ENCODE results near the gene BTBD19.
A peak's percentile ranks its signal among the peaks of the same experiment; 100 is the strongest.
"Not testable (repeated sequence)": the region's sequence is repeated elsewhere in the genome, so short reads cannot be mapped to it uniquely, and the experiment has no call there.

The BTBD19 gene

DNA sequence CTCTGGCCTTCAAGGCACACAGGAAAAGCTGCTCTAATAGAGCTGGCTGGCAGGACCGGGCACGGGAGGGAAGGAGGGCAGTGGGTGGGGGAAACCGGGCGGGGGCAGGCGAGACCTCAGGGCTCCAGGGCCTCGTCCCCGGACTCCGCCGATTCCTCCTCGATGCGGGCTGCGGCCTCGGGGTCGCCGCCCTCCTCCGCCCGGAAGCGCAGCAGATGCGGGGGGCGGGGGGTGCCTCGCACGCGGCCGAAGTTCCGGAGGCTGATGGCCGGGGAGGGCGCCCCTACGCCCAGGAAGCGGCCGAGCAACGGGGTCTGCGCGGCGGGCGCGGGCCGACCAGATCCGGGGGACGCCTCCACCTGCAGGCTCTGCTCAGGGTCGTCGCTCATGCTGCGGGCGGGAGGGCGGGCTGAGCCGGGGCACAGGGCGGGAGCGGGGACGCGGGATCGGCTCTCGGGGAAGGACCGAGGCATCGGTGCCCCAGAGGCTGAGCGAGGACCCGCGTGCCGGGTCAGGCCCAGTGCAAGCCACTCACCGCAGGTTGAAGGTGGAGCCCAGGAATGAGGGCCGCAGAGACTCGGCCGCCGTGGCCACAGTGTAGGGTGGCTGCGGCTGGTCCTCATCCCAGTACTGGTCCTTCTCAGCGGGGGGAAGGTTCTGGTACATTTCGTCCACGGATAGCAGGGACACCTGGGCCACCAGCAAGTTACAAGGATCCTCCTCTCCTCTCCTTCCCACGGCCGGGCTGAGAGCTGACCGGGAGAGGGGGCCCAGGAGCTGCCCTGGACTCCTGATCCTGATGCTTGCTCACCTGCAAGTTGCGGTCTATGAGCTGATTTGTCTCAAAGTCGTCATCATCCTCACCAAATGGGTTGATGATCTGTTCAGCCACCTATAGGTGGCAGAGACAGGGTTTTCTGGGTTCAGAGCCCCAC is 24.0 kb upstream of the BTBD19 start:
- Mint-ChIP-seq H3K9me3 (no peaks in the 10 kb centered on the region), H3K4me1 (peaks cover 54% of the 10 kb centered on the region), H3K27ac (peak overlapping the region; percentile 88 to 89), H3K4me3 (peak overlapping the region; percentile 83 to 88), H3K27me3 (no peaks in the 10 kb centered on the region)
- ATAC-seq = peak; percentile 55
- DNase-seq = peak in 1 of 2 donors; percentile 49

- Mint-ChIP-seq H3K4me1 (peaks cover 47% of the 10 kb centered on the region), H3K27ac (peak overlapping the region; percentile 88 to 89), H3K27me3 (no peaks in the 10 kb centered on the region), H3K9me3 (no peaks in the 10 kb centered on the region), H3K4me3 (peak overlapping the region; percentile 78 to 88)
- DNase-seq = no peak
- ATAC-seq = no peak
Observed at GRCh38 chr1:44785029-44785380, 23.3 kb upstream of the BTBD19 start.

DNA sequence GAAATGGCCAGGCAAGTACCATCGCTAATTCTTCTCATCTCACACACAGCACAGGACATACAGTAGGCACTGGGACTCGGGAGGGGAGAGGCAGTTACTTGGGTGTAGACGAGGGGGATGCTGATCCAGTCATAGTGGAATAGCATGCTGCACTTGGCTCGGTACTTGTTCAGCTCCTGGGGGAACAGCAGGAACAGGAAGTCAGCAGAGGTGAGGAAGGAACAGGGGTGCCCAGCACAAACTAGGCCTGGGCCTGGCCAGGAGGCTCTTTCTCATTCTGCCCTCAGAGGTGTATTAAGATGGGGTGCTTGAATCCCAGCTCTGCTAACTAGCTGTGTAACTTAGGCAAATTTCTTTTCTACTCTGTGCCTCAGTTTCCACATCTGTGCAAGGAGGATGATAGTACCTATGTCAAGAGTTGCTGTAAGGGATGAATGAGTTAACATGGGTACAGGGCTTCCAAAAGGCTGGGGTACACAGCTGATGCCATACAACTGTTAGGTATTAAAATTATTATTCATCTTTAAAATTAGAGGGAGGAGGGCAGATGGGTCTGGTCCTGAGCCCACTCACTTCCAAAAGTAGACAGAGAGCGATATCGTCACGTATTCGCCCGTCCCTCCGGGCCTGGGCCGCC is 22.7 kb upstream of the BTBD19 start:
- peak overlapping the region; percentile 57 to 71 for H3K27ac Mint-ChIP-seq
- no peaks in the 10 kb centered on the region for H3K27me3 Mint-ChIP-seq
- ATAC-seq (peak; percentile 6), DNase-seq (no peak)
- H3K4me3 Mint-ChIP-seq = peak overlapping the region; percentile 78 to 88
- peaks cover 44% of the 10 kb centered on the region for H3K4me1 Mint-ChIP-seq
- H3K9me3 Mint-ChIP-seq = no peaks in the 10 kb centered on the region

DNA sequence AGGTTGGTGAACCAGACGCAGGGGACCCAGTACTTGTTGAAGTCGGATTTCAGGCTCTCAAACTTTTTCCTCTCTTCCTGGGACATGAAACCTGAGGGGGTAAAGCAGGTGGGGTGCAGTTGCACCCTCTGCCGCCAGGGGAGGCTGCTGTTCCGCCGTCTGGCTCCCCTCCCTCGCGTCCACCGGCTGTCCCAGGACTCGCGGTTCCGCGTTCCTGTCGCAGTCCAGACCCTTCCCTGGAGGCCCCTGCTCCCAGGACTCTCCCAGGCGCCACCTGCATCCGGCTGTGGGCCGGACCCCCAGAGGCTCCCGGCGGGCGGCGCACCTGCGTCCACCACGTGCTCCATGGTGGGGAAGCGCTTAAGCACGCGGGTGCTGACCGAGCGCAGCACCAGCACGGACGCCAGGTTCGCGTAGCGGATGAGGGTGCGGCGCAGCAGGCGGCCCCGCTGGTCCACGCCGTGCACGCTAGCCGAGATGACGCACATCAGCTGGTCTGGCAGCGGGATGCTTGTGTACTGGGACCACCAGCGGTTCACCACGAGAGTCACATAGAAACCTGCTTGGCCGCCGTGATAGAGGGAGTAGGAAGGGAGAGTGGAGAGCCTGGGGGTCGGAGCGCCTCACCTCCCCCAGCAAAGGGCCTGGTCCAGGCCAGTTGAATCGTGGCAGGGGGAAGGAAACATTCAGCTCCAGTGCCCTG is 22.0 kb upstream of the BTBD19 start:
- peak overlapping the region; percentile 78 to 88 for H3K4me3 Mint-ChIP-seq
- H3K27ac Mint-ChIP-seq = peak overlapping the region; percentile 57 to 71
- peaks cover 46% of the 10 kb centered on the region for H3K4me1 Mint-ChIP-seq
- DNase-seq (peak; percentile 79 to 80), ATAC-seq (peak; percentile 72)
- no peaks in the 10 kb centered on the region for H3K27me3 Mint-ChIP-seq
- no peaks in the 10 kb centered on the region for H3K9me3 Mint-ChIP-seq

- ATAC-seq (no peak), DNase-seq (no peak)
- Mint-ChIP-seq H3K27ac (peak overlapping the region in 1 of 2 donors; percentile 5), H3K9me3 (no peaks in the 10 kb centered on the region), H3K4me1 (peaks cover 46% of the 10 kb centered on the region), H3K4me3 (peak overlapping the region; percentile 78 to 88), H3K27me3 (no peaks in the 10 kb centered on the region)
Observed at GRCh38 chr1:44786841-44787426, 21.4 kb upstream of the BTBD19 start.

DNA sequence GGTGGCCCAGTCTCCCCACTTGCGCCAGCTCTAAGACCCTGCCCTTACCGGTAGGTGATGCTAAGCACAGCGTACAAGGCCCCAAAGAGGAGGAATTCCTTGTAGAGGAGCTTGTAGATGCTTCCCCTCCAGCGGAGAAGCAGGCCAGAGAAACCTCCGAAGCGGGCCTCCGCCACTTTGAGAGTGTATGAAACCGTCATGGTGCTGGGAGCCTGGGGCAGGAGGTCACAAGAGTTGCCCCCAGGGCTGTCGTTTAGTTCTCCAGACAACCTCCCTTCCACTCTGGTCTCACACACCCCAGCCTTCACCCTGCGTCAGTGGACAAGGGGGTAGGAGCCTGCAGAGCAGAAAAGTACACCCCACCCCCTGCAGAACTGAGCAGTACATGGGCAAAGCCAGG is 20.8 kb upstream of the BTBD19 start:
- Mint-ChIP-seq H3K4me3 (no peak overlapping the region), H3K4me1 (peaks cover 46% of the 10 kb centered on the region), H3K9me3 (no peaks in the 10 kb centered on the region), H3K27me3 (no peaks in the 10 kb centered on the region), H3K27ac (no peak overlapping the region)
- DNase-seq (no peak), ATAC-seq (no peak)

DNA sequence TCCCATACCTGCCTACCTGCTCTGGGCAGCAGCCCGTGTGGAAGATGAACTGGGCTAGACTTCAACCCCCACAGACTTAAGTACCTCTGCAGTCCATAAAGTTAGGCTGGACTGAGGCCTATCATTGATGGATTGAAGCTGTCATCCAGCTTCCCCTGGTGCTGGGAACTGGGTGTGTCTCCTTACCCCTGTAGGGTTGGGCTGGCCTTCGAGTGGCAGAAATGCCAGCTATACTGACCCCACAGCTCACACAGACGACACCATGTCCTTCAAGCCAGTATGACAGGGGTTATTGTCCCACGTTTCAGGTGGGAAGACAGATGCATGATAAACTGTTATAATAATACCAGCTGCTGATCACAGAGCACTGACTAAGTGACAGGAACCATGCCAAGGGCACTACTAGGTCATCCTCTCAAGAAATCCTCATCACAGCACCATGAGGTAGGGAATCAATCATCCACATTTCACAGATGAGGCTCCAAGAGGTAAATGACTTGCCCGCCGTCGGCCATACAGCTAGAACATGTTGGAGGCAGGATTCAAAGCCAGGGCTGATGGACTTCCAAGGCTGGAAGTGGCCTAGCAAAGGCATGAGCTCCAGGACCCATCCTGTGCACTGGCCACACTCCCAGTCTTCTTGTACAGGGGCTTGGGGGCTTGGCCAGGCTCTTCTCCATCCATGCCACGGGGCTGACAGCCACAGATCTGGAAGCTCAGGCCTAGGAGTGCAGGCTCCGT is 20.0 kb upstream of the BTBD19 start, which contains the start of gene BEST4:
Gene BEST4 (minus strand): TSS at position 51 of the 741 bp plus-strand sequence. CDS start 465 bp downstream, outside the sequence.
- no peak for DNase-seq
- H3K4me3 Mint-ChIP-seq = no peak within 1 kb of the TSS
- H3K27me3 Mint-ChIP-seq = no peaks in the 10 kb centered on the region
- peaks cover 40% of the 10 kb centered on the region for H3K4me1 Mint-ChIP-seq
- ATAC-seq = no peak
- H3K9me3 Mint-ChIP-seq = no peaks in the 10 kb centered on the region
- H3K27ac Mint-ChIP-seq = peak within 1 kb of the TSS in 1 of 2 donors; percentile 67

- Mint-ChIP-seq H3K9me3 (no peaks in the 10 kb centered on the region), H3K27ac (no peak overlapping the region), H3K4me3 (no peak overlapping the region), H3K27me3 (no peaks in the 10 kb centered on the region), H3K4me1 (peaks cover 16% of the 10 kb centered on the region)
- ATAC-seq = no peak
- DNase-seq = no peak
Observed at GRCh38 chr1:44790968-44791801, 17.1 kb upstream of the BTBD19 start.

GRCh38 chr1:44792736-44793502 is 15.4 kb upstream of the BTBD19 start:
- DNase-seq = no peak
- H3K27me3 Mint-ChIP-seq = no peaks in the 10 kb centered on the region
- ATAC-seq = no peak
- peak overlapping the region in 1 of 2 donors; percentile 30 for H3K27ac Mint-ChIP-seq
- H3K4me3 Mint-ChIP-seq = no peak overlapping the region
- no peaks in the 10 kb centered on the region for H3K9me3 Mint-ChIP-seq
- H3K4me1 Mint-ChIP-seq = peaks cover 9% of the 10 kb centered on the region

GRCh38 chr1:44797886-44798285 is 10.4 kb upstream of the BTBD19 start:
- H3K4me1 Mint-ChIP-seq = peaks cover 32% of the 10 kb centered on the region
- not testable (repeated sequence) for H3K9me3 Mint-ChIP-seq, H3K4me3 Mint-ChIP-seq, H3K27me3 Mint-ChIP-seq, ATAC-seq, DNase-seq, H3K27ac Mint-ChIP-seq

DNA sequence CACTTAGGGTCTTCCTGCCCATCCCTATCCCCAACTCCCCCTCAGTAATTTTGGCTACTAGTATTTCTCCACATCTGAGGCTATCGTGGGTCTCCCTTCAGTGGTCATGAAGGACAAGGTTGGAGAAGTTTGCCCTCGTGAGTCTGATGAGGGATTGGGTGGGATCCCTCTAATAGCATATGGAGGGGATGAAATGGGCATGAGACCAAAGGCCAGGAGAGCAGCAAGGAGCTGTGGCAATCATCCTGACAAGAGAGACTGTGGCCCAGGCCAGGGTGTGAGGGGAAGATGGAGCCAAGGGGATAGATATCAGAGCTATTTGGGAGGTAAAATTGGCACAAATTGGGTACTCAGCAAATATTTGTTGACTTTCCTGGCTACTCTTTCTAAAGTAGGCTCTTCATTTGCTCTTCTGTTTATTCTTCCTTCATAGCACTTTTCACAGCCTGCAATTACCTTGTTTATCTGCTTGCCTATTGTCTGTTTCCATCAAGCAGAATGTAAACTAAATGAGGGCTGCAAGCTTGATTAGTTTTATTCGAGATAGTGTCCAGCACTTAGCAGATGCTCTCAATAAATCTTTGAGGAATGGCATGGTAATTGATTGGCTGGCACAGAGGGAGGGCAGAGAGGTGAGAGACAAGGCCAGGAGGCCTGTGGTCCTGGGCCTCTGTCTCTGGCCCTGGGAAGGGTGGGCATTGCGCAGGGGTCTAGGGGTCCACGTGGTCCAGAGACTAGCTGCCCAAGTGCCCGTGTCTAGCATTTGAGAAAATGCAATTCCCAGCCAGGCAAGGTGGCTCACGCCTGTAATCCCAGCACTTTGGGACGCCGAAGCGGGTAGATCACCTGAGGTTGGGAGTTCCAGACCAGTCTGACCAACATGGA is 9.6 kb upstream of the BTBD19 start:
- Mint-ChIP-seq H3K27me3 (no peaks in the 10 kb centered on the region), H3K27ac (peak overlapping the region; percentile 21 to 99), H3K4me1 (peaks cover 40% of the 10 kb centered on the region), H3K9me3 (no peaks in the 10 kb centered on the region), H3K4me3 (peak overlapping the region; percentile 86 to 96)
- no peak for ATAC-seq
- no peak for DNase-seq

DNA sequence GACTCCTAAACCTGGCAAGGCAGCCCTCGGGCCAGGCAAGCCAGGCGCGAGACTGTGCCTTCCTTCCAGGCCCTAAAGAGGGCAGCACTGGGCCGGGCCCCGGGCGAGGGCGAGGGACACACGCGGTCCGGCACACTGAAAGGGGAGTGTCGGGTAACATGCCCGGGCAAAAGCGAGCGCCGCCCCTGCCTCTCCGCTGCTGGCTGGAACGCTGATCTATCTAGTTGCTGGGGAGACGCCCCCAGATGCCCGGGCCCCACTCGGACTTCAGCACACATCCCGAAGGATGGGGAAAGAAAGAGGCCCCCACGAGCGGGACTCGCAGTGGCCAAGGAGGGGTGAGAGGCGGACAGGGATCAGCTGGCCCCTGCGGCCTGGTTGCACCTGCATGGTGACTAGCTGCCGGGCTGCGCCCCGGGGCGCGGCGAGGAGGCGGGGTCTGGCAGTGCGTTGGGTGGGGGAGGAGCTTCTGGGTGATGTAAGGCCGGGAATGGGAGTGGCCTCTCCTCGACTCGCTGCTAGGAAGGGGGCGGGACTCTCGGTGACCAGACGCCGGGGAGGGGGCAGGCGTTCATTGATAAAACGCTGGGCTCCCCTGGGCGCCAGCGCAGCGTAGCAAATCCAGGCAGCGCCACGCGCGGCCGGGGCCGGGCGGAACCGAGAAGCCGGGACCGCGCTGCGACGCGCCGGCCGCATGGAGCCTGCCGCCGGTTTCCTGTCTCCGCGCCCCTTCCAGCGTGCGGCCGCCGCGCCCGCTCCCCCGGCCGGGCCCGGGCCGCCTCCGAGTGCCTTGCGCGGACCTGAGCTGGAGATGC is 8.3 kb upstream of the BTBD19 start, which contains the start of gene PLK3:
Gene PLK3 (plus strand): TSS at position 608 of the 815 bp plus-strand sequence. CDS start 87 bp downstream, at position 695.
- Mint-ChIP-seq H3K4me1 (peaks cover 53% of the 10 kb centered on the region), H3K27me3 (no peaks in the 10 kb centered on the region)
- peak; percentile 86 for ATAC-seq

More for the DNA sequence above, 8.3 kb upstream of the BTBD19 start, which contains the start of gene PLK3:
- Mint-ChIP-seq H3K9me3 (no peaks in the 10 kb centered on the region), H3K27ac (peak within 1 kb of the TSS; percentile 99 to 100), H3K4me3 (peak within 1 kb of the TSS; percentile 86 to 96)
- peak; percentile 98 to 99 for DNase-seq
